ENCODE results near the gene SLC8A3.
"Not testable (repeated sequence)": the region's sequence is repeated elsewhere in the genome, so short reads cannot be mapped to it uniquely, and the experiment has no call there.

SLC8A3 gene

GRCh38 chr14:70188659-70189455 is at the start of gene SLC8A3:
SLC8A3 (minus strand) TSS chr14:70188951; CDS start chr14:70168422, 20,529 bp downstream.
- no peaks in the 10 kb centered on the region for H3K4me1 ChIP-seq (ENCODE audit: insufficient read depth, low read length, severe bottlenecking)
- no peak within 1 kb of the TSS for H2AFZ ChIP-seq (ENCODE audit: low read length)
- TF ChIP-seq CTCF (IDR thresholded peaks at IDR 0.05; ENCODE audit: low read length) (no peak), EZH2 (IDR thresholded peaks at IDR 0.05; ENCODE audit: borderline replicate concordance, low read length) (no peak)
- H3K9me2 ChIP-seq (ENCODE audit: low read depth, low read length) = no peaks in the 10 kb centered on the region
- H3K4me2 ChIP-seq (ENCODE audit: low read length) = no peak within 1 kb of the TSS; the same call in 1 of the 2 replicates
- no peak within 1 kb of the TSS for H3K4me3 ChIP-seq (ENCODE audit: low read depth, low read length, poor library complexity, severe bottlenecking)
- no peaks in the 10 kb centered on the region for H4K20me1 ChIP-seq (ENCODE audit: insufficient read depth, low read length)
- no peaks in the 10 kb centered on the region for H3K36me3 ChIP-seq (ENCODE audit: insufficient read depth, low read length)
- H3F3A ChIP-seq (ENCODE audit: insufficient read depth, low read length) = no peaks in the 10 kb centered on the region
- no peaks in the 10 kb centered on the region for H3K79me2 ChIP-seq (ENCODE audit: insufficient read depth, low read length)
- no peaks in the 10 kb centered on the region for H3K9me3 ChIP-seq (ENCODE audit: low read length)
- no peak within 1 kb of the TSS for H3K9ac ChIP-seq (ENCODE audit: low read length)
- no peak within 1 kb of the TSS for H3K27ac ChIP-seq (ENCODE audit: low read depth, low read length, poor library complexity, severe bottlenecking)
- peaks cover 5% of the 10 kb centered on the region; the same call in 1 of the 2 replicates for H3K27me3 ChIP-seq (ENCODE audit: insufficient read depth, low read length)

- Histone ChIP-seq H3K9me3 (ENCODE audit: low read length) (no peaks in the 10 kb centered on the region), H3K4me1 (ENCODE audit: insufficient read depth, low read length, severe bottlenecking) (no peaks in the 10 kb centered on the region), H3K27ac (ENCODE audit: low read depth, low read length, poor library complexity, severe bottlenecking) (no peak overlapping the region), H3K27me3 (ENCODE audit: insufficient read depth, low read length) (no peaks in the 10 kb centered on the region), H3K4me3 (ENCODE audit: low read depth, low read length, poor library complexity, severe bottlenecking) (no peak overlapping the region), H3K36me3 (ENCODE audit: insufficient read depth, low read length) (no peaks in the 10 kb centered on the region), H3K9ac (ENCODE audit: low read length) (no peak overlapping the region), H4K20me1 (ENCODE audit: insufficient read depth, low read length) (no peaks in the 10 kb centered on the region), H3K79me2 (ENCODE audit: insufficient read depth, low read length) (no peaks in the 10 kb centered on the region), H3K4me2 (ENCODE audit: low read length) (no peak overlapping the region), H2AFZ (ENCODE audit: low read length) (no peak overlapping the region), H3F3A (ENCODE audit: insufficient read depth, low read length) (no peaks in the 10 kb centered on the region), H3K9me2 (ENCODE audit: low read depth, low read length) (no peaks in the 10 kb centered on the region)
- TF ChIP-seq EZH2 (IDR thresholded peaks at IDR 0.05; ENCODE audit: borderline replicate concordance, low read length) (no peak), CTCF (IDR thresholded peaks at IDR 0.05; ENCODE audit: low read length) (no peak)
These were observed 49.0 kb upstream of the SLC8A3 start for GRCh38 chr14:70237710-70238109.

GRCh38 chr14:70234066-70234950 is 45.6 kb upstream of the SLC8A3 start:
- Histone ChIP-seq H2AFZ (ENCODE audit: low read length) (no peak overlapping the region), H3K27ac (ENCODE audit: low read depth, low read length, poor library complexity, severe bottlenecking) (no peak overlapping the region), H3K4me2 (ENCODE audit: low read length) (no peak overlapping the region), H4K20me1 (ENCODE audit: insufficient read depth, low read length) (no peaks in the 10 kb centered on the region), H3K4me3 (ENCODE audit: low read depth, low read length, poor library complexity, severe bottlenecking) (no peak overlapping the region), H3K79me2 (ENCODE audit: insufficient read depth, low read length) (no peaks in the 10 kb centered on the region), H3K9ac (ENCODE audit: low read length) (no peak overlapping the region), H3K9me2 (ENCODE audit: low read depth, low read length) (no peaks in the 10 kb centered on the region), H3K9me3 (ENCODE audit: low read length) (no peaks in the 10 kb centered on the region), H3F3A (ENCODE audit: insufficient read depth, low read length) (no peaks in the 10 kb centered on the region), H3K27me3 (ENCODE audit: insufficient read depth, low read length) (no peaks in the 10 kb centered on the region), H3K36me3 (ENCODE audit: insufficient read depth, low read length) (no peaks in the 10 kb centered on the region), H3K4me1 (ENCODE audit: insufficient read depth, low read length, severe bottlenecking) (no peaks in the 10 kb centered on the region)
- TF ChIP-seq EZH2 (IDR thresholded peaks at IDR 0.05; ENCODE audit: borderline replicate concordance, low read length) = no peak

GRCh38 chr14:70231756-70232544 is 43.2 kb upstream of the SLC8A3 start:
- not testable (repeated sequence) for H3K4me1 ChIP-seq (ENCODE audit: insufficient read depth, low read length, severe bottlenecking); H3K27me3 ChIP-seq (ENCODE audit: insufficient read depth, low read length); H3K4me3 ChIP-seq (ENCODE audit: low read depth, low read length, poor library complexity, severe bottlenecking); H3K79me2 ChIP-seq (ENCODE audit: insufficient read depth, low read length); H3K27ac ChIP-seq (ENCODE audit: low read depth, low read length, poor library complexity, severe bottlenecking); H2AFZ ChIP-seq (ENCODE audit: low read length); H4K20me1 ChIP-seq (ENCODE audit: insufficient read depth, low read length); H3K9ac ChIP-seq (ENCODE audit: low read length); H3K9me3 ChIP-seq (ENCODE audit: low read length); H3K9me2 ChIP-seq (ENCODE audit: low read depth, low read length); H3F3A ChIP-seq (ENCODE audit: insufficient read depth, low read length); H3K36me3 ChIP-seq (ENCODE audit: insufficient read depth, low read length); H3K4me2 ChIP-seq (ENCODE audit: low read length)

GRCh38 chr14:70229877-70230640 is 41.3 kb upstream of the SLC8A3 start:
- H3K27ac ChIP-seq (ENCODE audit: low read depth, low read length, poor library complexity, severe bottlenecking); H3K9me2 ChIP-seq (ENCODE audit: low read depth, low read length); H2AFZ ChIP-seq (ENCODE audit: low read length); H3K4me1 ChIP-seq (ENCODE audit: insufficient read depth, low read length, severe bottlenecking); H3K9ac ChIP-seq (ENCODE audit: low read length); H4K20me1 ChIP-seq (ENCODE audit: insufficient read depth, low read length); H3K79me2 ChIP-seq (ENCODE audit: insufficient read depth, low read length); H3K27me3 ChIP-seq (ENCODE audit: insufficient read depth, low read length); H3K4me2 ChIP-seq (ENCODE audit: low read length); H3K36me3 ChIP-seq (ENCODE audit: insufficient read depth, low read length); H3F3A ChIP-seq (ENCODE audit: insufficient read depth, low read length); H3K9me3 ChIP-seq (ENCODE audit: low read length); H3K4me3 ChIP-seq (ENCODE audit: low read depth, low read length, poor library complexity, severe bottlenecking): not testable (repeated sequence)
